ENCODE measurements around the gene IZUMO2. TPM values are rescaled to one million over a fixed set of nuclear protein-coding genes. Genes with fewer than 3 reads are reported as not detected.
"Not testable (repeated sequence)": the region's sequence is repeated elsewhere in the genome, so short reads cannot be mapped to it uniquely, and the experiment has no call there.

IZUMO2 gene
- total RNA-seq, 1 donor from 2014 or later: not detected

- DNase-seq: not testable (repeated sequence)
Observed at GRCh38 chr19:50134777-50135719, 28.0 kb downstream of the IZUMO2 start.

- not testable (repeated sequence) for DNase-seq
Observed at GRCh38 chr19:50133518-50134492, 29.3 kb downstream of the IZUMO2 start.

- not testable (repeated sequence) for DNase-seq
Observed at GRCh38 chr19:50104012-50104411, 59.1 kb downstream of the IZUMO2 start.

- not testable (repeated sequence) for DNase-seq
Observed at GRCh38 chr19:50103405-50103804, 59.7 kb downstream of the IZUMO2 start.

Other genes with a start within 250 kb of the IZUMO2 start
- 3.2 and 3.5 TPM in 2 replicates for gene ATF5, start 234.1 kb downstream of the IZUMO2 start, total RNA-seq
- 28.4 and 47.0 TPM in 2 replicates for gene NUP62, start 233.8 kb downstream of the IZUMO2 start, total RNA-seq
- not detected in 2 replicates for gene SIGLEC11, start 202.1 kb downstream of the IZUMO2 start, total RNA-seq
- gene VRK3, start 137.9 kb downstream of the IZUMO2 start, total RNA-seq: 23.9 and 25.5 TPM in 2 replicates
- 6.9 and 12.3 TPM in 2 replicates for gene ZNF473, start 137.3 kb downstream of the IZUMO2 start, total RNA-seq
- gene MYH14, start 40.3 kb upstream of the IZUMO2 start, total RNA-seq: 0.17 and 0.28 TPM in 2 replicates
- 0.51 TPM in 2 replicates for gene KCNC3, start 166.1 kb upstream of the IZUMO2 start, total RNA-seq
- gene NAPSA, start 202.4 kb upstream of the IZUMO2 start, total RNA-seq: not detected in 2 replicates
- 83.6 and 92.5 TPM in 2 replicates for gene NR1H2, start 213.2 kb upstream of the IZUMO2 start, total RNA-seq
- 40.8 and 77.4 TPM in 2 replicates for gene POLD1, start 221.1 kb upstream of the IZUMO2 start, total RNA-seq